ENCODE data around the gene IL17D.

The IL17D gene

GRCh38 chr13:20713751-20714150 lies 10.3 kb downstream of the IL17D start:
- H3K4me3 ChIP-seq (ENCODE audit: low read depth, low read length) = no peak overlapping the region
- TF ChIP-seq, protein P1, sequence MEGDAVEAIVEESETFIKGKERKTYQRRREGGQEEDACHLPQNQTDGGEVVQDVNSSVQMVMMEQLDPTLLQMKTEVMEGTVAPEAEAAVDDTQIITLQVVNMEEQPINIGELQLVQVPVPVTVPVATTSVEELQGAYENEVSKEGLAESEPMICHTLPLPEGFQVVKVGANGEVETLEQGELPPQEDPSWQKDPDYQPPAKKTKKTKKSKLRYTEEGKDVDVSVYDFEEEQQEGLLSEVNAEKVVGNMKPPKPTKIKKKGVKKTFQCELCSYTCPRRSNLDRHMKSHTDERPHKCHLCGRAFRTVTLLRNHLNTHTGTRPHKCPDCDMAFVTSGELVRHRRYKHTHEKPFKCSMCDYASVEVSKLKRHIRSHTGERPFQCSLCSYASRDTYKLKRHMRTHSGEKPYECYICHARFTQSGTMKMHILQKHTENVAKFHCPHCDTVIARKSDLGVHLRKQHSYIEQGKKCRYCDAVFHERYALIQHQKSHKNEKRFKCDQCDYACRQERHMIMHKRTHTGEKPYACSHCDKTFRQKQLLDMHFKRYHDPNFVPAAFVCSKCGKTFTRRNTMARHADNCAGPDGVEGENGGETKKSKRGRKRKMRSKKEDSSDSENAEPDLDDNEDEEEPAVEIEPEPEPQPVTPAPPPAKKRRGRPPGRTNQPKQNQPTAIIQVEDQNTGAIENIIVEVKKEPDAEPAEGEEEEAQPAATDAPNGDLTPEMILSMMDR (IDR thresholded peaks at IDR 0.05; ENCODE audit: low read depth, low read length) = no peak

GRCh38 chr13:20714161-20714560 lies 10.7 kb downstream of the IL17D start:
- H3K4me3 ChIP-seq (ENCODE audit: low read depth, low read length) = no peak overlapping the region
- TF ChIP-seq, protein P1 (IDR thresholded peaks at IDR 0.05; ENCODE audit: low read depth, low read length) = no peak

GRCh38 chr13:20714563-20715329 lies 11.2 kb downstream of the IL17D start:
- H3K4me3 ChIP-seq (ENCODE audit: low read depth, low read length) = peak overlapping the region; percentile 40; the same call in 1 of the 2 replicates
- TF ChIP-seq, protein P1 (IDR thresholded peaks at IDR 0.05; ENCODE audit: low read depth, low read length) = no peak

DNA sequence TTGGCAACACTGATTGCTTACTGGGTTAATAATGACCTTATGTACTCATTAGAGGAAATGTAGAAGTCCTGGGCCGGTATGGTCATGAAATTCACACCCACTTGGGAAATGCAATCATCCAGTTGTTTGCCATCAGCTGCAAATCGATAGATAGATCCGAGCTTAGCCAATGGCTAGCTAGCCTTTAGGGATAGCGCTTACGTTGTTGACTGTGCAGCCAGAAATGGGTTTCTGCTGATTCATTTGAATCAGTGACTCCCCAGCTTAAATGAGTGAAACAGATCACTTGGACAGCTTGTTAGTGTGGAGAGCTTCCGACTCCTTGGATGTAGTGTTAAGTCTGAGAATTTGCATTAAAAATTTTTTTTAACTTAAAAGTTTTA lies 11.8 kb downstream of the IL17D start:
- TF ChIP-seq, protein P1 (IDR thresholded peaks at IDR 0.05; ENCODE audit: low read depth, low read length) = no peak
- no peak overlapping the region for H3K4me3 ChIP-seq (ENCODE audit: low read depth, low read length)

- no peak overlapping the region for H3K4me3 ChIP-seq (ENCODE audit: low read depth, low read length)
- TF ChIP-seq, protein P1 (IDR thresholded peaks at IDR 0.05; ENCODE audit: low read depth, low read length) = no peak
Measured at GRCh38 chr13:20716951-20717350, 13.5 kb downstream of the IL17D start.

DNA sequence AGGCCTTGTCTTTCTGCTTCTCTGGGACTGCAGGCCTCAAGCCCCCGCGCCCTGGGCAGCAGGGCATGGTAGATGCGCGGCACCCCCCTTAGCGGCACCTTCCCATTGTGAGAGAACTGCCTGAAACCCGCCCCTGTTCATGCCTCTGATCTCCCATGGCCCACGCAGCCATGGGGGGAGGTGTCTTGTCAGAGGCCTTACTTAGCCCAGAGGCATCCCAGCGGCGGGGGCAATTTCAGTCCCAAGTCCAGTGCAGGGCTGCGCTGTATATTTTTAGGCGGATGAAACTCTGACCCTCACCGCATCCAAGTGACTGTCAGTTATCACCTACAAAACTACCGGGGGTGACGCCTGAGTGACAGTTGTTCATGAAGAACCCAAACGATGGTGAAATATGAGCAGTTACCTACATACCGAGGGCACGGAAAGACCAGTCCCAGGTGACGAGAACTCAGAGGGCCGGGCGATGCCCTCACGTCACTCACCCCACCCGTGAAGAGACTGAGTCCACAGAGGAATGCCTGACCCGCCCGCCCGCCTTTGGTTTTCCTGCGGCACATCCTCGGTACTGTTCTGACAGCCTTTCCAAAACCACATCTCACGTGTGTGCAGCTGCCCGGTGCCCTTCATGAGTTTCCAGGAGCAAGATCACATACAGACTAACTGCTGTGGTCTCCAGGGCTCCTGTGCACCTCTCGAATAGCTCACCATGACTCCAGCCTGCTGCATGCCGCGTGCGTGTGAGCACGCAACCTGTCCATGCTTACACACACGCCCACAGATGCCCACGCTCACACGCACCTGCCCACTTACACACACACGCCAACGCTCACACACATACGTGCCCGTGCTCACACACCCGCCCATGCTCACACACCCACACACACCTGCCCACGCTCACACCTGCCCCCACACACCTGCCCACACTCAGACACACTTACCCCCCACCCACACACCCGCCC lies 14.4 kb downstream of the IL17D start:
- no peak overlapping the region for H3K4me3 ChIP-seq (ENCODE audit: low read depth, low read length)
- TF ChIP-seq, protein P1 (IDR thresholded peaks at IDR 0.05; ENCODE audit: low read depth, low read length) = no peak

All from WI38 (cell line).